ENCODE data around the gene KCND1. TPM values are rescaled to one million over a fixed set of nuclear protein-coding genes. Genes with fewer than 3 reads are reported as not detected.
A peak's percentile ranks its signal among the peaks of the same experiment; 100 is the strongest.

Gene KCND1
- total RNA-seq, 2 donors from 2014 or later, result 1.3 to 1.5 TPM

DNA sequence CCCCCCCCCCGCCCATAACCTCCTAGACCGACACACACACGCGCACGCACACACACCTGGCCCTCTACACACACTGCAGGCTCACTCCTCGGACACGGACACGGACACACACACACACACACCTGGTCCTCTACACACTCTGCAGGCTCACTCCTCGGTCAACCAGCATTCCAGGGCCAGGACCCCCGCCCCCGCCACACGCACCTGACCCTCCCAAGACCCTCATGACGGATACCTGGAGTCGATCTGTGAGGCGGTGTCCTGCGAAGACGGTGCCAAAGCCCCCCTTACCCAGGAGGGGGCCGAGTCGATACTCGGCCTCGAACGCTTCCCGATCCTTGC lies 53.4 kb downstream of the KCND1 start:
- no peak for DNase-seq (ENCODE audit: low spot score)
- peaks cover 10% of the 10 kb centered on the region for H3K36me3 ChIP-seq
- H3K4me3 ChIP-seq, result peak overlapping the region; percentile 53 to 61
- H3K9me3 ChIP-seq, result no peaks in the 10 kb centered on the region
- H3K4me1 ChIP-seq, result peaks cover 0 to 24% of the 10 kb centered on the region in 2 donors
- TF ChIP-seq, protein P1, sequence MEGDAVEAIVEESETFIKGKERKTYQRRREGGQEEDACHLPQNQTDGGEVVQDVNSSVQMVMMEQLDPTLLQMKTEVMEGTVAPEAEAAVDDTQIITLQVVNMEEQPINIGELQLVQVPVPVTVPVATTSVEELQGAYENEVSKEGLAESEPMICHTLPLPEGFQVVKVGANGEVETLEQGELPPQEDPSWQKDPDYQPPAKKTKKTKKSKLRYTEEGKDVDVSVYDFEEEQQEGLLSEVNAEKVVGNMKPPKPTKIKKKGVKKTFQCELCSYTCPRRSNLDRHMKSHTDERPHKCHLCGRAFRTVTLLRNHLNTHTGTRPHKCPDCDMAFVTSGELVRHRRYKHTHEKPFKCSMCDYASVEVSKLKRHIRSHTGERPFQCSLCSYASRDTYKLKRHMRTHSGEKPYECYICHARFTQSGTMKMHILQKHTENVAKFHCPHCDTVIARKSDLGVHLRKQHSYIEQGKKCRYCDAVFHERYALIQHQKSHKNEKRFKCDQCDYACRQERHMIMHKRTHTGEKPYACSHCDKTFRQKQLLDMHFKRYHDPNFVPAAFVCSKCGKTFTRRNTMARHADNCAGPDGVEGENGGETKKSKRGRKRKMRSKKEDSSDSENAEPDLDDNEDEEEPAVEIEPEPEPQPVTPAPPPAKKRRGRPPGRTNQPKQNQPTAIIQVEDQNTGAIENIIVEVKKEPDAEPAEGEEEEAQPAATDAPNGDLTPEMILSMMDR (IDR thresholded peaks at IDR 0.05), result no peak
- peak overlapping the region; percentile 70 to 87 for H3K27ac ChIP-seq
- no peaks in the 10 kb centered on the region for H3K27me3 ChIP-seq

DNA sequence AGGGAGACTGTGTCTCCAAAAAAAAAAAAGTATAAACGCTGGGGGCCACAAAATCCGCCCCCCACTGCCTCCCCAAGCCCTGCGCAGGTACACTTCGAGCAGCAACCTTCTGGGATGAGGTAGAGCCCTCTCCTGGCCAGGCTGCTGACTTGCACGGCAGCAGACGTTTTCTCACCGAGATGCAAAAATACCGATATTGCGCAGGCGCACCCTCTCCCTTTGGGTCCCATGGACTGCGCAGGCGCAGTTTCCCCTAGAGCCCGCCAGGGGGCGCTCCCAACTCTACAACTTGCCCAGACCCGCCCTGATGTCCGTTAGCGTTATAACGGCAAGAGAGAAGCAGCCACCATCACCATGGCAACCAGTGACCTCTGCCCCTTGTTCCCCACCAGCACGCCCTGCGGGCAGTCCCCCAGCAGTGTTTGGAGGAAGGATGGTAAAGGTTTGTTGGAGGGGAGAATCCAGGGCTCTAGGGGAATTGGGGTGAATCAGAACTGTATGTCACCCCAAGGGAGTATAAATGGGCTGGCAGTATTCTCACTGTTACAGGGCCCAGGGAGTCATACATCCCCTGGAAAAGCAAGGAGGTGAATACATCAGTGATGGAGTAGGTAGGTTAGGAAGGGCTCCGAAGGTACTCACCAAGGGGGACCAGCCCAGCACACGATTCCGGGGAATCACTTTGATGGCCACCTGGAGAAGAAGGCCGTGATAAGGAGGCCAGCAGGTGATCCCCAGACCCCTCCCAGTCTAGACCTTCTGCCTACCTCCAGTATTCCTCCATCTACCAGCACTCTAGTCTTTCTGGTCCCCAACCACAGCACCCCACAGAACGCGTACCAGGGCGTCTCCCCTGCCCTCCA lies 54.3 kb downstream of the KCND1 start:
- peak; percentile 92 for DNase-seq (ENCODE audit: low spot score)
- peak overlapping the region in 1 of 2 donors; percentile 27 for H3K4me3 ChIP-seq
- no peaks in the 10 kb centered on the region for H3K27me3 ChIP-seq
- TF ChIP-seq, protein P1 (IDR thresholded peaks at IDR 0.05), result peak; percentile 69 to 92
- H3K27ac ChIP-seq, result peak overlapping the region; percentile 70 to 87
- H3K4me1 ChIP-seq, result peaks cover 0 to 24% of the 10 kb centered on the region in 2 donors
- no peaks in the 10 kb centered on the region for H3K9me3 ChIP-seq
- H3K36me3 ChIP-seq, result peaks cover 3% of the 10 kb centered on the region

DNA sequence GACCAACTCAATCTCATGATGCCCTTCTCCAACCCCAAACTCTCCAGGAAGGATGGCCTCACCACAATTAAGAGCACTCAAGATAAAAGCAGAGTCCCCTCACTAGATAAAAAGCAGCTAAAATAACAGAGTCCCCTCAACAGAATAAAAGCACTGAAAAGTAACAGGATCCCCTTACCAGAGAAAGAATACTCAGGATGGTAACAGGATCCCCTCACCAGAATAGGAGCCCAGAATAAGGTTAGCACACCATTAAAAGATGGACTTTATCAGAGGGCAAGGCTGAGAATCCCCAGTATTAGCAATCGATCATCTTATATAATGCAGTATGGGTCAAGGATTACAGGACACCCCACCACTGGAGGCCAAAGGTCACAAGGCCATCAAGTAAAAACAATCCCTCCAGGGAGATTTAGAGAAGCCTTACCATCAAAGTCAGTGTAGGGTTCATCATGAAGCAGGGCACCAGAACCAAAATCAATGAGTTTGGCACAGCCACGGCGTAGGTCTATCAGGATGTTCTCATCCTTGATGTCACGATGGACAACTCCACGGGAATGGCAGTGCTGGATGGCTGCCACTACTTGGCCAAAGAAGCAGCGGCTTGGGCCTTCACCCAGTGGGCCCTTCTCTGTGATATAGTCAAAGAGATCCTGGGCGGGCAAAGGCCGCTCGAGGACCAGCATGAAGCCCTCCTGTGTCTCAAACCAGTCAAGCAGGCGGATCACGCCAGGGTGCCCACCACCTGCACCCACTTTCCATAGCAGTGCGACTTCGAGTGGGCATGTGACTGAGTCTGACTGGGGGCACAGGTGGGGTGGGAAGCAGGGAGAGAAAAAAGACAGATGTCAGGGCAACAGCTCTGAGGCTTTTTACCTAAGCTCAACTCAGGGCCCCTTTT lies 56.8 kb downstream of the KCND1 start:
- Histone ChIP-seq H3K9me3 (no peaks in the 10 kb centered on the region), H3K4me1 (peaks cover 0 to 19% of the 10 kb centered on the region in 2 donors), H3K27me3 (no peaks in the 10 kb centered on the region), H3K36me3 (no peaks in the 10 kb centered on the region), H3K27ac (no peak overlapping the region), H3K4me3 (no peak overlapping the region)
- no peak for DNase-seq (ENCODE audit: low spot score)
- TF ChIP-seq, protein P1 (IDR thresholded peaks at IDR 0.05), result no peak

DNA sequence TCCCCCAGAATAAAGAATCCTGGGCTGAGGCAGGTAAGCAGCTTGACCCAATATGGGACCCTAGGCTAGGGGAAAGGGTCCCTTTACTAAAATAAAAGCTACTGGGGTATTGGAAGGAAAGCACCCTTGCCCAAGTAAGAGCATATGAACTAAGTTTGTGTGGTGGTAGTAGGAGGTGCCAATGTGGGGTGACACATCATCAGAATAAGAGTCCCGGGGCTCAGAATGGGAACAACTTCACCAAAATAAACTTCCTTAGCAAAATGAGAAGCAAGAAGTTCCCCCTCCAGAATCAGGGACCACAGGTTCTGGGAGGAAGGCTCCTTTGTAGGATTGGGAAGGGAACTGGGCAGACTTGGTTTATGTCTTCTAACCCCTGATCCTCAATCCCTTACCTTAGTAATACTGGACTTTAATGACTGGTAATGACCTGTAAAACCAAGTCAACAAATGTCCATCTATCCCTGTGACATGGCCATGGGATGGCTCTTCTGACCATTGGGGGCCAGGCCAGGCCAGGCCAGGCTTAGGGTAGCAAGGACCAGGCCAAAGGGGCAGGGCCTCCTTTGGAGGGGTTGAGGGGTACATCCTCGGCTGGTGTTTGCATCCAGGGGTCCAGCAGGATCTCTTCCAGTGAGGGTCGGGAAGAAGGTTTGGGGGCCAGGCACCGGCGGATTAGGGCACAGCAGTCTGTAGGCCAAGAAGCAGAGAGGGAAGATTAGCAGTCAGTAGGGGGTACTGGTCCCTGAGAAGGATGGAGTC lies 57.9 kb downstream of the KCND1 start:
- H3K27ac ChIP-seq, result no peak overlapping the region
- TF ChIP-seq, protein P1 (IDR thresholded peaks at IDR 0.05), result no peak
- H3K4me3 ChIP-seq, result no peak overlapping the region
- H3K27me3 ChIP-seq, result no peaks in the 10 kb centered on the region
- H3K4me1 ChIP-seq, result peaks cover 0 to 14% of the 10 kb centered on the region in 2 donors
- no peaks in the 10 kb centered on the region for H3K9me3 ChIP-seq
- DNase-seq (ENCODE audit: low spot score), result no peak
- H3K36me3 ChIP-seq, result no peaks in the 10 kb centered on the region

DNA sequence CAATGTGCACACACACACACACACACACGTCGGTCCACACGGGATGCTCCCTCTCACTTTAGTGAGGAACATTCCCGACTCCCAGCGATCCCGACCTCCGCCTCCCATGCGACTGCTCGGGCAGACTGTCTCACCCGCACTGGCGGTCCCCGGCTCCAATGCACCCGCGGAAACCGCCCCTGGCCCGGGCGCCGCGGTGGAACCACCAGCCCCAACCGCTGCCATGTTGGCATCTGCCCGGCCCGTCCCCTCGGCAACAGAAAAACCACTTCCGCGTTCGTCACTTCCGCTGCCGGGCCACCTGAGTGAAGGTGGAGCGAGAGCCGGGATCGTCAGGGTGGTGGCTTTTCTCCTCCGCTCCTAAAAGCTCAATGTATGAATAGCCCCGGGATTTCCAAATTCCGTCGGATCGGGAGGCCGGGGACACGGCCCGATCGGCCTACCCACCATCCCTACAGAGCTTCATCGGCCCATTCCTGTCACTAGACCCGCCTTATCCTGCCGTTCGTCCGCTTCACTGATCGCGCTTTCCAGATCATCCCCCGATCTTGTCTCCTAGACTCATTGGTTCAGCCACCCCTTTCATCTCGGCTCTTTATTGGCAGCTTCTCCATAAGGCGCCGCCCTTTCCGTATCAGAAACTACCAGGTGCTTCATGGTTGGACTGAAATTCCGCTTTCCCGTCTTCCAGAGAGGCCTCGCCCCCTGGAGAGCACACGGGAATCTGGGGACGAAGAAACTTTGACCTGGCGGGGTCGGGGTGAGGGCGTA lies 60.0 kb downstream of the KCND1 start, which contains the start of gene SLC35A2:
Gene SLC35A2 (minus strand): TSS at position 235 of the 771 bp plus-strand sequence. CDS start 10 bp downstream, at position 225.
- Histone ChIP-seq H3K27ac (peak within 1 kb of the TSS; percentile 72 to 78), H3K4me3 (peak within 1 kb of the TSS; percentile 51 to 57), H3K36me3 (peaks cover 3% of the 10 kb centered on the region), H3K27me3 (no peaks in the 10 kb centered on the region), H3K4me1 (no peaks in the 10 kb centered on the region), H3K9me3 (no peaks in the 10 kb centered on the region)
- TF ChIP-seq, protein P1 (IDR thresholded peaks at IDR 0.05), result no peak
- peak; percentile 76 for DNase-seq (ENCODE audit: low spot score)

Measured in right atrium auricular region (tissue), 2 donors.